Activated CD8-positive, alpha-beta memory T cell treated with anti-CD3 and anti-CD28 coated beads, Interleukin-2, amount 50 U/mL, for 1 hour (primary cell): ENCODE measurements around the gene DAGLB.
"Not testable (repeated sequence)": the region's sequence is repeated elsewhere in the genome, so short reads cannot be mapped to it uniquely, and the experiment has no call there.

ENCODE experiments used
- DNase-seq: peaks from one replicate; pipeline ENCODE4 v3.0.0-alpha.2; 2020; ENCODE audit errors: extremely low read depth

The DAGLB gene

DNA sequence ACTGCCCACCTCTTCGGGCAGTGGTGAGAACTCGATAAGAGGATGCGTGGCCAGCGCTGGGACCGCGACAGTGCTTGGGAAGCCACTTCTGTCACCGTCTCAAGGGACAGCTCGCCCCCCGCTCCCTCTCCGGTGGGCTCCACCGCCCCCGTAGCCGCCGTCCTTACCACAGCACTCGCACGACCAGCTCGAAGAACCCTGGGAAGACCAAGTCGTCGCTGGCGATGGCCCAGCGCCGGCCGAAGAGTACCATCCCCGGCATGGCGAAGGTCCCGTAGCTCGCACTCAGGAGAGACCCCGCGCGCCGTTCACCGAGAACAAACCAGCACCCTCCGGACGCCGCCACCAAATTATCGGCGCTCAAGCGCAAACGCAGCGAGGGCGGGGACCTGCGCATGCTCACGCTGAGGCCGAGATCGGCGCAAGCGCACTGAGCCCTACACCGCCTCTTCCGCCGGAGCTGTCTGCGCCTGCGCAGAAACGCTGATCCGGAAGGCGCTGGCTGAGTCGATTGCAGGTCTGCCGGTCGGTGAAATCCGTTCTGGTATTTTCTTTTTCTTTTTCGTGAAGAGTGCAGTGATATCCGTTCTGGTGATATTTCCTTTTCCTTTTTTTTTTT is at the start of gene DAGLB:
TSS of gene DAGLB (minus strand) at position 374 of the 619 bp plus-strand sequence. CDS start at position 262, 112 bp downstream.
- DNase-seq = peak; percentile 84

DNA sequence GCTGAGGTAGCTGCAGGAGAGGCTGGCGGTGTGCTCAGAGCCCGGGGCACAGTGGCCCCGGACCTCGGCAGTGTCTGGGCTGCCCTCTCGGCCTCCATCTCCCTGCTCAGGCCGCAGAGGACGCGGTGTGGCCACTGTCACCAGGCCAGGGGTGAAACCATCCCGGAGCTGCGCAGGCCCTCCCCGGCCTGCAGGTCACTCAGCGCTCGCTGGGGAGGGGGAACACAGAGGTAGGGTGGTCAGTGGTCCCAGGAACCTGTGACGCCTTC is 49.8 kb upstream of the DAGLB start:
- no peak for DNase-seq

GRCh38 chr7:6496842-6497636 is 49.3 kb upstream of the DAGLB start:
- no peak for DNase-seq

DNA sequence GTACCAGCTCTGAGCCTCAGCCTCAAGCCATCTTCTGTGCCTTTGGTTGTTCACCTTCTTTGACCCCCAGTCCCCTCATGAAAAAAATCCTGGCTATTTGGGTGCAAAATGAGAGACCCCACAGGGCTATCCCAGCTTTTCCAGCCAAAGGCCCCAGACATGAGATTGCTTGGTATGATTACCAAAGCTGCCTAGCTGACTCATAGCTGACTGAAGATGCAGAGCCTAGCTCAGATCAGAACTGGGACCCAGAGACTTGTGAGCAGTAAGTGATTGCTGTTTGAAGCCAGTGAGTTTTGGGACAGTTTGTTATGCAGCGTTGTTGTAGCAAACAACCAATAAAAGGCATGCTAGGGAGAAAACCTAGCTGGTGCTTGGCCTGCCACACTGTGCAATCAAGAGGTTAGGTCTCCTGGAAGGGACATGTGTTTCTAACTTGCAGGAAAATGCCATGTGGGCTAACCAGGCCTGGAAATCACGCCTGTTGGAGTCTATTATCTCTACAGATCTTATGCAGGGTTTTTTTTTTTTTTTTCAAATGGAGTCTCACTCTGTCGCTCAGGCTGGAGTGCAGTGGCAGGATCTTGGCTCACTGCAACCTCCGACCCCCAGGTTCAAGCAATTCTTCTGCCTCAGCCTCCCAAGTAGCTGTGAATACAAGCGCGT is 48.0 kb upstream of the DAGLB start:
- no peak for DNase-seq

- DNase-seq = no peak
These were observed 46.6 kb upstream of the DAGLB start for GRCh38 chr7:6494365-6494764.

- no peak for DNase-seq
These were observed 43.4 kb upstream of the DAGLB start for GRCh38 chr7:6491194-6491593.

DNA sequence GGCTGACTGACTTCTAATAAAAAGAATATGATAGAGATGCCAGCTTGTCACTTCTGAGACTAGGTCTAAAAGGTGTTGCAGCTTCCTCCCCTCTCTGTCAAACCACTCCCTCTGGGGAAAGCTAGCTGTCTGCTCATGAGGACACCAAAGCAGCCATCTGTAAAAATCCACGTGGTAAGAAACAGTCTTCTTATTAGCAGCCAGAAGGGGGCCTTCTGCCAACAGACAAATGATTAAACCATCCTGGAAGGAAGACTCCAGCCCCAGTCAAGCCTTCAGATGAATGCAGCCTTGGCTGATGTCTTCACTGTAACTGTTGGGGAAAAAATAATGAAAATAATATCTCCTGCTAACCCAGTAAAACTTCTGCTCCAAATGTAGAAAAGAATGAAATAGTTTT is 41.9 kb upstream of the DAGLB start:
- no peak for DNase-seq

- no peak for DNase-seq
These were observed 39.4 kb upstream of the DAGLB start for GRCh38 chr7:6487184-6487545.

- DNase-seq = no peak
These were observed 38.9 kb upstream of the DAGLB start for GRCh38 chr7:6486438-6487183.

DNA sequence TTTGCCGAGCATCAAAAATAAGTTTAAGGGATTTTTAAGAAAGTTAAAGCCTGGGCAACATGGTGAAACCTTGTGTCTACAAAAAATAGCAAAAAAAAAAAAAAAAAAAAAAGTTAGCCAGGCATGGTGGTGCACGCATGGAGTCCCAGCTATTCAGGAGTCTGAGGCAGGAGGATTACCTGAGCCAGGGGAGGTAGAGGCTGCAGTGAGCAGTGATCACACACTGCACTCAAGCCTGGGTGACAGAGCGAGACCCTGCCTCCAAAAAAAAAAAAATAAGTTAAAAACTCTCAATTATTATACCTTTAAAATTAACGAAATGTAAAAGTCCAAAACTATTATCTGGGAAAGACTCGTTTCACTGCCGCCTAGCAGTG is 35.0 kb upstream of the DAGLB start:
- no peak for DNase-seq

DNA sequence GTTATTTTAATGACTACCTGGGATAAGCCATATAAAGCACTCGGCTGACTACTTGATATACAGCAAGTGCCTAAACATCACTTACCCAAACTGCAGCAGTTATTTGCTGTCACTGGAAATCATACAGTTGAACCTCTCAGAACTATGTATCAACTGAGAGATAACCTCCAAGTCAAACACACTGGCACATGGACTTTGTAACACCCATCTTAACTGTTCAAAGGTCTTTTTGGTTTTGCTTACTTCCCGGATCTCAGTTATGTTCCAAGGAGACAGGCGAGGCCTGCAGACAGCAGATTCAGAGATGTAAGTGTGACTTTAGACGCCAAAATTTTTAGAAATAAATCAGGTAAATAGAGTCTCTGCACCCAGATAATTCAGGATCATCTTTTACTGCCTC is 34.6 kb upstream of the DAGLB start:
- no peak for DNase-seq

DNA sequence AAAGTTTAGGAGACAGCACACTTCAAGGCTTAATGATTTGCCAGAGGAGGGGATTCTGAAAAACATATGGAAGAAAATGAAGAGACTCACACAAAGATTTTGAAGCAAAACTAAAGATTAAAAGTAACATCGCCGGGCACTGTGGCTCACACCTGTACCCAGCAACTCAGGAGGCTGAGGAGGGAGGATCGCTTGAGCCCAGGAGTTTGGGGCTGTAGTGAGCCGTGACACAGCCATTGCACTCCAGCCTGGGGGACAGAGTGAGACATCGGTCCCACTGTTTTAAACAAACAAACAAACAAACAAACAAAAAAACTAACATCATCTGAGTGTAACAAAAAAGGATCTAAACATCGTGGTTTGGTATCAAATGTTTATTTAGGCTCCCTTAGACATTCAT is 33.7 kb upstream of the DAGLB start:
- no peak for DNase-seq

- DNase-seq = no peak
These were observed 32.5 kb upstream of the DAGLB start for GRCh38 chr7:6480323-6480660.

GRCh38 chr7:6479067-6479466 is 31.3 kb upstream of the DAGLB start:
- no peak for DNase-seq

- no peak for DNase-seq
These were observed 30.4 kb upstream of the DAGLB start for GRCh38 chr7:6478186-6478585.

DNA sequence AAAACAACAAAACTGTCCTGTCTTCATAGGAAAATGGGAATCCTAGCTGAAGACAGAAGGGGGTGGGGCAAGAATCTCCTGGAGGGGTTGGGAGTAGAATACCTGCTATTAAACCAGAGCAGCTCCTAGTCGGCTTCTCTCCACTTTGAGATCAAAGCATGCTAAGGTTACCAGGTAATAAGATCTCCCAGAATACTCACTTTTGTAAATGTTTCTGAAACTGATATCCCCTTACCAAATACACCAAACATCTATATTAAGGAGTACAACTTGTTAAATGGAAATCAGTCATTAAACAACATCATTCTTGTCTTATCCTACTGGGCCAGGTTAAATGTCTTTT is 29.5 kb upstream of the DAGLB start:
- DNase-seq = no peak

- no peak for DNase-seq
These were observed 29.0 kb upstream of the DAGLB start for GRCh38 chr7:6476596-6477317.

- DNase-seq = no peak
These were observed 27.9 kb upstream of the DAGLB start for GRCh38 chr7:6475433-6476186.

DNA sequence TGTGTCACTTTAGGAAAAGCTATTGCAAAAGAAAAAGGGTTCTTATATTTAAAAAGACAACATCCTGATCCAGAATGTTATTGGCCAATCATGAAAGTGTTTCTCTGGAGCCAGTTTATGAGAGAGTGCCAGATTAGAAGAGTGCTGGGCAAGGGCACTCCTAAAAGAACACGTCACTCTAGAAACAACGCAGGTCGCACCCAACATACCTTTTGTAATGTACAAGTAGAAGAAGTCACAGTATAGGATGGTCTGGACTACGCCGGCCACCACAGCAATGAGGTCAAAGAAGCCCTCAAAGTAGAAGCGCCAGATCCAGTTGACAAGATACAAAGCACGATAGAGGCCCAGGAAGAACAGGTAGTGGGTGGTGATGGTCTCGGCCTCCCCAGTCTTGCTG is 18.1 kb upstream of the DAGLB start:
- no peak for DNase-seq

- DNase-seq = not testable (repeated sequence)
These were observed 15.9 kb upstream of the DAGLB start for GRCh38 chr7:6463609-6464008.

DNA sequence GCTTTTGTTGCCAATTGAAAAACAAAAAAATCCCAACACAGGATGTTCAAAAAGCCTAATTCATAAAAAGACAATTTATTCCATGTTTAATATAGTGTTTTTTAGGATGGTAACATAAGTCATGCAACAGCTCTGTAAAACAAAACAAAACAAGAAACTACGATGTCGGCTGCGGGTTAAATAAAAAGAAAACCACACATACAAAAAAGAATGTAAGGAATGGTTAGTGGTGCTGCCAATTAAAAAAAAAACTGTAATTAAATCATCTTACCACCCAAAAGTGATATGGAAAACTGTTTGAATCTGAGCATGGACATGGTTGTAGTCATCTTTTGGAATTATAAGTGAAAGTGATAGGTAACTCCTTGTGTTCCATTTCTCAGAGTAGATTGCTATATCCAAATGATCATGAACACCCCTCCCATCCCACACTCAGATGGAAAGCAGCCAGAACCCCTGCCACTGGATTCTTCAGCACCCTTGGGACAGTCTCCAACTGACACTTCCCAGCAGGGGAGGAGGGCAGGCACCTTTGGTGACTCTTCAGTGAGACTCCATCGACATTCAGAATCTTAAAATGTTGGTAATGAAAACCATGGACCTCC is 14.3 kb upstream of the DAGLB start:
- no peak for DNase-seq
